DOHH2 (cell line): Measurements from ENCODE around the gene C19orf47.
"Not testable (repeated sequence)": the region's sequence is repeated elsewhere in the genome, so short reads cannot be mapped to it uniquely, and the experiment has no call there.

Experiments used
- EZH2phosphoT487 ChIP-seq: fragments of 200-600 bp; sonication (generic); IDR thresholded peaks from 2 replicates; pipeline ENCODE4 v1.6.1; 2017; ENCODE audit warnings: borderline replicate concordance, mild to moderate bottlenecking, antibody characterized with exemption, low read length, moderate library complexity, mixed read lengths
- TF ChIP-seq, protein P1 (sequence below): fragments of 200-600 bp; sonication (generic); IDR thresholded peaks from one replicate; pipeline ENCODE4 v1.5.1; 2014; ENCODE audit warnings: antibody characterized with exemption, mild to moderate bottlenecking, low read depth, low read length; ENCODE audit not compliant: poor library complexity, severe bottlenecking

DNA sequence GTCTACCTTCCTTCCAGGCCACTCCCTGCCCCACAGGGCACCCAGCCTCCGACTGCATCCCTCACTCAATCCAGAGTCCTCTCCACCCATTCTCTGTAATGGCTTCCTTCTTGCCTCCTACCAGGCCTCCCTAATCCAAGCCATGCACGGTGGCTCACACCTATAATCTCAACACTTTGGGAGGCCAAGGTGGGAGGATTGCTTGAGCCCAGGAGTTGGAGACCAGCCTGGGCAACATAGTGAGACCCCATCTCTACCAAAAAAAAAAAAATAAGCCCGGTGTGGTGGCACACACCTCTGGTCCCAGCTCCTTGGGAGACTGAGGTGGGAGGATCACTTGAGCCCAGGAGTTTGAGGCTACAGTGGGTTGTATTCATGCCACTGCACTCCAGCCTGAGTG, 22.1 kb upstream of the C19orf47 start:
- TF ChIP-seq EZH2phosphoT487 = not testable (repeated sequence)
- TF ChIP-seq, protein P1, sequence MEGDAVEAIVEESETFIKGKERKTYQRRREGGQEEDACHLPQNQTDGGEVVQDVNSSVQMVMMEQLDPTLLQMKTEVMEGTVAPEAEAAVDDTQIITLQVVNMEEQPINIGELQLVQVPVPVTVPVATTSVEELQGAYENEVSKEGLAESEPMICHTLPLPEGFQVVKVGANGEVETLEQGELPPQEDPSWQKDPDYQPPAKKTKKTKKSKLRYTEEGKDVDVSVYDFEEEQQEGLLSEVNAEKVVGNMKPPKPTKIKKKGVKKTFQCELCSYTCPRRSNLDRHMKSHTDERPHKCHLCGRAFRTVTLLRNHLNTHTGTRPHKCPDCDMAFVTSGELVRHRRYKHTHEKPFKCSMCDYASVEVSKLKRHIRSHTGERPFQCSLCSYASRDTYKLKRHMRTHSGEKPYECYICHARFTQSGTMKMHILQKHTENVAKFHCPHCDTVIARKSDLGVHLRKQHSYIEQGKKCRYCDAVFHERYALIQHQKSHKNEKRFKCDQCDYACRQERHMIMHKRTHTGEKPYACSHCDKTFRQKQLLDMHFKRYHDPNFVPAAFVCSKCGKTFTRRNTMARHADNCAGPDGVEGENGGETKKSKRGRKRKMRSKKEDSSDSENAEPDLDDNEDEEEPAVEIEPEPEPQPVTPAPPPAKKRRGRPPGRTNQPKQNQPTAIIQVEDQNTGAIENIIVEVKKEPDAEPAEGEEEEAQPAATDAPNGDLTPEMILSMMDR = not testable (repeated sequence)
